IPS DF 6.9 (cell line): ENCODE measurements around the gene FREM1.

ENCODE experiments used
- DNase-seq: peaks from one replicate; pipeline ENCODE4 v3.0.0-alpha.2; 2013; ENCODE audit warnings: low read depth, low spot score
- H3K27ac ChIP-seq: one replicate; pipeline ENCODE4 v1.5.1; 2013; ENCODE audit warnings: low read length, control low read depth
- H3K27me3 ChIP-seq: 2 replicates; pipeline ENCODE4 v1.6.1; 2013; ENCODE audit warnings: mild to moderate bottlenecking, low read length; ENCODE audit not compliant: control insufficient read depth, insufficient read depth
- H3K36me3 ChIP-seq: 2 replicates; pipeline ENCODE4 v1.6.1; 2013; ENCODE audit warnings: low read length; ENCODE audit not compliant: control insufficient read depth, insufficient read depth
- H3K4me1 ChIP-seq: 2 replicates; pipeline ENCODE4 v1.6.1; 2013; ENCODE audit warnings: low read length; ENCODE audit not compliant: control insufficient read depth, insufficient read depth
- H3K4me3 ChIP-seq: 2 replicates; pipeline ENCODE4 v1.5.1; 2013; ENCODE audit warnings: mild to moderate bottlenecking, low read length
- H3K9me3 ChIP-seq: 2 replicates; pipeline ENCODE4 v1.6.1; 2013; ENCODE audit warnings: low read length, inconsistent platforms; ENCODE audit not compliant: control insufficient read depth, insufficient read depth
- WGBS: extraction: QIAGEN DNeasy Blood & Tissue Kit; methylation state at CpG from one replicate; pipeline ENCODE4 v1.1.7; 2013; ENCODE audit warnings: mixed read lengths, missing lambda C conversion rate; ENCODE audit not compliant: insufficient read length, insufficient coverage; 5-methylcytosine and 5-hydroxymethylcytosine counted together

Gene FREM1

DNA sequence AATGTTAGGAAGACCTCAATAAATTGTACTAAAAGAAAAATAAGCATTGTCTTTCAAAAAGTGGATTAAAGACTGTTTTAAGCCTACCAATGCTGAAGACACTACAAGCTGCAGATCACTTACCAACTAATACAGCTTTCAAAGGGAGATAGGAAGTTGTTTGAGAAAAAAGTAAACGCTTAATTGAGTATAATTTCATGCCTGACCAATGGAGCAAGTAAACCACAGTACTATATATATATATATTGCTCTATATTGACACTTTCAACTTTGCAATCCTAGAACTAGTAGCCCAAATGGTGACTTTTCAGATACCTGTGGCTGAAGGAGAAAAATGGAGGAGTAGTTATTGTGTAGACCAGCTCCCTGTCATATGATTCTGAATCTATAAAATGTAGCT, 85.7 kb downstream of the FREM1 start:
- Histone ChIP-seq H3K27me3 (no peaks in the 10 kb centered on the region), H3K27ac (no peak overlapping the region), H3K4me3 (no peak overlapping the region), H3K36me3 (no peaks in the 10 kb centered on the region), H3K9me3 (no peaks in the 10 kb centered on the region), H3K4me1 (no peaks in the 10 kb centered on the region)
- no CpG with 5 or more reads among the region's 1 CpG for WGBS
- no peak for DNase-seq

DNA sequence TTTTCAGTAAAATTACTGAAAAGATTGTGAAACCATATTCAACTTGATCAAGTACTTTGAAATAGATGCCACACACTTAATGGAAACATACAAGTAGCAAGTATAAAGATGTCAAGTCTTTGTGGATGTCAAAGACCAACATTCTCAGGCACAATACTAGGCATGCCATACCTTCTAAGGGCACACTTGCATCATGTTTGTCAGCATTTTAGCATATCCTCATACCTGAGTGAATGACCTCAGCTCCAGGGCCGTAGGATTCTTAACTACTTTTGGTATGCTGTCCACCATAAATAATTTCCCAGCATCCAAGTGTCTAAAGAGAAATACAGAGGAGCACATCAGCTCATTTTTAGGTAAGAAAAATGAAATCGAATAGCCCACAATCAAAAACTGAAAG, 86.4 kb downstream of the FREM1 start:
- Histone ChIP-seq H3K9me3 (no peaks in the 10 kb centered on the region), H3K4me3 (no peak overlapping the region), H3K27ac (no peak overlapping the region), H3K4me1 (no peaks in the 10 kb centered on the region), H3K36me3 (no peaks in the 10 kb centered on the region), H3K27me3 (no peaks in the 10 kb centered on the region)
- DNase-seq: no peak
- WGBS: no CpG with 5 or more reads among the region's 2 CpGs

DNA sequence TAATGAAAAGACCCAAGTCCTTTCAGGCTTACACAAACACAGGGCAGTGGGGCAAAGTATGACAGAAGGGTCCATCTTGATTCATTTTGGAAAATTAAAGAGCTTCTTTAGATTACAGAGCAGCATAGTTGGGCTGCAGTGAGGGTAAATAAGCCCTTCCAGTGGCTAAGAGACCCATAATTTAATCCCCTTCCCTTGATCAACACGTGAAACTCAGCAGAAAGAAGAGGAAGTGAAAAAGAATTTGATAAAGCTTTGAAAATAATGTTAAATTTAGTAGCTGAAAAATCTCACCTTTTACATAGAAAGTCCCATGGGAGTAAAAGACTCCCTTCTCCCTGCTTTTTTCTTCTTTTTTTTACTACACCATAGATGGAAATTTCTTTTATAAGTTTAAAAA, 87.6 kb downstream of the FREM1 start:
- no peaks in the 10 kb centered on the region for H3K27me3 ChIP-seq
- no CpG with 5 or more reads among the region's 1 CpG for WGBS
- no peak overlapping the region for H3K27ac ChIP-seq
- no peak overlapping the region for H3K4me3 ChIP-seq
- H3K9me3 ChIP-seq: no peaks in the 10 kb centered on the region
- no peak for DNase-seq
- no peaks in the 10 kb centered on the region for H3K36me3 ChIP-seq
- no peaks in the 10 kb centered on the region for H3K4me1 ChIP-seq

DNA sequence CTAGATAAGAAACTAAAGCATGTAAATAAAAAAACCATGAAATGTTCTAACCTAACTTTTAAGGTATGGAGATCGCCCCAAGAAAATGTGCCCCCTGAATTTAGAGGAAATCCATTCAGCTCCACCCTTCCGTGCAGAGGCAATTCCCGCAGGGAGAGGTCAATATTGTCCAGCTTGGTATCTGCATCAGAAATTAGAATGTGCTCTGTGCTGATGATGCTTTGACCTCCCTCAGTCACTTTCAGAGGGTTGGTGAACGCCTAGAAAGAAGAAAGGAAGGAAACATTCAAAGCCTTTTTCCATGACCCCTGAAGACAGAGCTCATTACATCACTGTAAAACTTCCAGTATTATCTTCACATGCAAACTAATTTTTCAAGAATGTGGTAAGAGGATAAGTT, 91.0 kb downstream of the FREM1 start:
- Histone ChIP-seq H3K9me3 (no peaks in the 10 kb centered on the region), H3K4me1 (no peaks in the 10 kb centered on the region), H3K27ac (no peak overlapping the region), H3K27me3 (no peaks in the 10 kb centered on the region), H3K4me3 (no peak overlapping the region), H3K36me3 (no peaks in the 10 kb centered on the region)
- DNase-seq: no peak
- WGBS: no CpG with 5 or more reads among the region's 4 CpGs

DNA sequence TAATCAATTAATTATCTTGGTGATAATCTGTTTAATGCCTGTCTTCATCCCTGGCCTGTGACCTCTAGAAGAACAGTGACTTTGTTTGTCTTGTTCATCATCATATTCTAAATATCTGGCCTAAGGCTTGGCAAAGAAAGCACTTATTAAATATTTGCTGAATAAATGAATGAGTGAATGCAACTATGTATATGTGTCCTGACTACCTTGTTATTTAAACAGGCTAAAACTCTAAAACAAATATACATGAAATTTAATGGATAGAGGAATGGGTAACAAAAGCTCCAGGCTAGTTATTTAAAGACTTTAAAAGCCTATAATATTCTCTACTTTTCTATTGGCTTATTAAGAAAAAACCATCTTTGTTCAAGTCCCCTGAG, 96.0 kb downstream of the FREM1 start:
- Histone ChIP-seq H3K27me3 (no peaks in the 10 kb centered on the region), H3K4me1 (no peaks in the 10 kb centered on the region), H3K27ac (no peak overlapping the region), H3K4me3 (no peak overlapping the region), H3K9me3 (no peaks in the 10 kb centered on the region), H3K36me3 (no peaks in the 10 kb centered on the region)
- no peak for DNase-seq

DNA sequence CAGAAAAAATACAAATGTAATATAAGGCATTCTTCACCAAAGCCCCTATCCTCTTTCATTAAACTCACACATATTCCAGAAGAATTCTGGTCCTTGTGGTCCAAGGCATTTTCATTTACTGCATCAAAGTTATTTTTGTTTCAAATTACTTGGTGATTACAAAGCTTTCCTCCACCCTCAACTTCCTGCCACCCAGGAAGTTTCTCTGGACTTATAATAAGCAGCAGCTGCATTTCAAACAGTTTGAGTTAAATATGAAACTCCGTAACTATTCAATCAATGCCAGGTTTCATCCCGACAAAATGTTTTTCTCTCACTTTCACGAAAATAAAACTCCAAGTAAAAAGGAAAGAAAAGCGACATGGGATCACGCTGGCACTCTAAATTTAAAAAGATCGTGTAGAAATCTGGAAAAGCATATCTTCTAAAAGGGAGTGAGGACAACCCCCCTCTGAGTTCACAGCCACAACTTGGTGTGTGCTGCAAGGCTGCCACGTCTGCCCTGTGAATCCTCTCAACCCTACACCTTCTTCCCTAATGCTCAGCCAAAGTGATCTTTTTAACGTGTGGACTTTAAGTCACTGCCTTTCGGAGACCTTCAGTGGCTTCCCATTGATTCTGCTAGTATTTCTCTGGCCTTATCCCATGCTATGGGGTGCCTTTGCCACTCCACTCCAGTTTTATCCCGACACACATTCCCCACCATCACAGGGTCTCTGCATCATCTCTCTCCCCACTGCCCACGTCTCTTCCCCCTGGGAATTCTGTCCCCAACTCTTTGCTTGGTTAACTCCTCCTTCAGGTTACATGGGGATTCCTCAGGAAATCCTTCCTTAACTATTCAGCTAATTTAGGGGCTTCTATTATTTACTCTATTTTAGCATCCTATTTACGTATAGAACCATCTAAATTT, 96.6 kb downstream of the FREM1 start:
- Histone ChIP-seq H3K27ac (no peak overlapping the region), H3K36me3 (no peaks in the 10 kb centered on the region), H3K4me1 (no peaks in the 10 kb centered on the region), H3K27me3 (no peaks in the 10 kb centered on the region), H3K9me3 (no peaks in the 10 kb centered on the region), H3K4me3 (no peak overlapping the region)
- DNase-seq: no peak
- no CpG with 5 or more reads among the region's 12 CpGs for WGBS

DNA sequence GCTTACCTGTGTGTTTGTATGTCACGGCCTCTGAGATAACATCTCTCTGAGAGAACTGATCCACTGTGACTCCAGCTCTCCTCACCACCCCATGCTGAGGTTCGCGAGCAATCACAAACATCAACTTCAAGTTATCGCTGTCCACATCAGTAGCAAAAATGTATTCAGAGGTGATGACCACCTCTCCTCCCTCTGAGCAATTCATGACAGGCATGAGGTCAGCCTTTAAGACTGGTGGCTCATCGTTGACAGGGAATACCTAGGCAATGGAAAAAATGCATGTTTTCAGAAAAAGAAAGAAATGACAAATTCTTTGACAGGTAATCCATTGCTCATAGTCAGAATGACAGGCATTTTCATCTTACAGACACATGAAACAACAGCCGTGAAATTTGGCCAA, 97.4 kb downstream of the FREM1 start:
- Histone ChIP-seq H3K36me3 (no peaks in the 10 kb centered on the region), H3K4me1 (no peaks in the 10 kb centered on the region), H3K27me3 (no peaks in the 10 kb centered on the region), H3K4me3 (no peak overlapping the region), H3K9me3 (no peaks in the 10 kb centered on the region), H3K27ac (no peak overlapping the region)
- no peak for DNase-seq
- WGBS: no CpG with 5 or more reads among the region's 6 CpGs

DNA sequence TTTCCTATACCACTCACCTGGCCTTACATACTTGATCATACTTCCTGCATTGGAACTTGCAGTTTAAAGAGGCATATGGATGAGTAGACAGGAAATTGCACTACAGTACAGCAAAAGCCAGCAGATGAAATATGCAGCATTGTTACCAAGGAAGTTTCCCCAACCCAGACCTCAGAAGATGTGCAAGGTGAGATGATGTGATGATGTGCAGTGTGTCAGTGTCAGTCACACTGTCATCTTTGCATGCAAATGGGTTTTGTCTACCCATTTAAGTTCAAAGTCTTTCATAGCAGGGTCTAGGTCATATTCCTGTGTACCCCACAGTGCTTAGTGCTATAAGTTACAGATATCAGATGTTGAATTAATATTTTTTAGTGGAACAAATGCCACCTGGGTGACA, 98.4 kb downstream of the FREM1 start:
- no peaks in the 10 kb centered on the region for H3K27me3 ChIP-seq
- H3K4me1 ChIP-seq: no peaks in the 10 kb centered on the region
- no peaks in the 10 kb centered on the region for H3K36me3 ChIP-seq
- H3K4me3 ChIP-seq: no peak overlapping the region
- no peak for DNase-seq
- H3K9me3 ChIP-seq: no peaks in the 10 kb centered on the region
- H3K27ac ChIP-seq: no peak overlapping the region

DNA sequence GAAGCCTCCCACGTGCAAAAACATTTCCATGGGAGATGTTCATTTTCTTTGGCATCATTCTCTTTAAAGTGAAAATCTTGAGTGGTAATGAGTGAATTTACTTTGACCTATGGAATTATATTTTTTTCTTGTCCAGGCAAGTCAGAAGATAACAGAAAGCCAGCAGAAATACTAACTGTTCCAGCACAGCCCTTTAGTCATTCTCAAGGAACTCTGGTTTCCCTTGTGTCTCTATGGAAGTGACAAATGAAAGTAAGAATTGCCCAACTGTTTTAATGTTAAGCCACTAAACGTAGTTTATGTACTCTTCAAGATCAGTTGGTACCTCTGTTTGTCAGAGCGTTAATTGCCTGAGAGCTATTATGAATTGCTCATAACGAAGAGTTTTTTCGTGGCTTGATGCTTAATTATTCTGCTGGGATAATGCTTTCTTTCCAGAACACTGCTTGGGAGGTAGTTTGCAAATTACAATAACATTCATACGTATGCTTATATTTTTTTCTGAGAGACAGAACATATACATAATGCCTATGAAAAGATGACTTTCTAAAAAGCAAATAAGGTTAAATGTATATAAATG, 103.2 kb downstream of the FREM1 start:
- Histone ChIP-seq H3K27ac (no peak overlapping the region), H3K36me3 (no peaks in the 10 kb centered on the region), H3K9me3 (no peaks in the 10 kb centered on the region), H3K4me3 (no peak overlapping the region), H3K27me3 (no peaks in the 10 kb centered on the region; the same call in 1 of the 2 replicates), H3K4me1 (no peaks in the 10 kb centered on the region)
- WGBS: no CpG with 5 or more reads among the region's 6 CpGs
- DNase-seq: no peak

DNA sequence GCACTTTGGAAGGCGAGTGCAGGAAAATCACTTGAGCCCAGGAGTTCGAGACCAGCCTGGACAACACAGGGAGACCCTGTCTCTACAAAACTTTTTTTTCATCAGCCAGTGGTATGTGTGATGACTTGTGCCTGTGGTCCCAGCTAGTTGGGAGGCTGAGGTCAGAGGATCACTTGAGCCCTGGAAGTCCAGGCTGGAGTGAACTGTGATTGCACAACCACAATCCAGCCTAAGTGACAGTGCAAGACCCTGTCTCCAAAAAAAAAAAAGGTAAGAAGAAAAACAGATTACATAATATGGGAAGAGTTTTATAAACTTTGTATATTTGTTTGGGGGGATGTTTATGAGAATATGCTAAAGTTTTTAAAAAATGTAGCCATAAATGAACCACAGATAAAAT, 111.2 kb downstream of the FREM1 start:
- H3K27ac ChIP-seq: no peak overlapping the region
- no peaks in the 10 kb centered on the region for H3K36me3 ChIP-seq
- no peaks in the 10 kb centered on the region for H3K4me1 ChIP-seq
- H3K4me3 ChIP-seq: no peak overlapping the region
- H3K27me3 ChIP-seq: no peaks in the 10 kb centered on the region
- no peaks in the 10 kb centered on the region for H3K9me3 ChIP-seq
- no peak for DNase-seq
- WGBS: no CpG with 5 or more reads among the region's 2 CpGs

DNA sequence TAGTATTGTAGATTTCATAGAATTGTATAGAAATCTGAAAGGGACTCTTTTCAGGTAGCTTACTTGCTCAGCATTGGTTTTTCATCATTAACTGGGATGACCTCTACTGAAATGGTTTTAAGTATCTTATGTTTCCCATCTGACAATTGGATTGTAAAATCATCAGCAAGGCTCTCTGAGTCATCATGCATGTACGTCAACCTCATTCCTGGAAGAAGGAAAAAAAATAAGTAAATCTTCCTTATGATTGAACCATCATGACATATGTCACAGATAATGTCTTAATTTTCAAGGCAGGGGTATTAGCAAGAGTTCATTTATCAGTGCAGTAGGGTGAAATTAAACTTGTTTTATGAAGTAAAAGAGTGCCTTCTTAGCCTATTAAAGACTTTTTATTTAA, 112.8 kb downstream of the FREM1 start:
- Histone ChIP-seq H3K27me3 (no peaks in the 10 kb centered on the region), H3K4me3 (no peak overlapping the region), H3K9me3 (no peaks in the 10 kb centered on the region), H3K36me3 (no peaks in the 10 kb centered on the region), H3K4me1 (no peaks in the 10 kb centered on the region), H3K27ac (no peak overlapping the region)
- DNase-seq: no peak
- whole genome bisulfite sequencing: no CpG with 5 or more reads among the region's 1 CpG
